Neuronal stem cell (in vitro differentiated cells): ENCODE data around the gene RAC2.

Experiments
- DNase-seq: peaks from one replicate; pipeline ENCODE4 v3.0.0-alpha.2; 2013; ENCODE audit warnings: low spot score
- H2AFZ ChIP-seq: one replicate; pipeline ENCODE4 v1.6.1; 2013; ENCODE audit warnings: mild to moderate bottlenecking, low read length, inconsistent platforms
- H2AK5ac ChIP-seq: 2 replicates; pipeline ENCODE4 v1.6.1; 2013; ENCODE audit warnings: low read depth, mild to moderate bottlenecking, inconsistent platforms, low read length, moderate library complexity, mixed read lengths
- H2BK120ac ChIP-seq: 2 replicates; pipeline ENCODE4 v1.6.1; 2013; ENCODE audit warnings: low read depth, mild to moderate bottlenecking, inconsistent platforms, low read length, moderate library complexity, mixed read lengths
- H2BK12ac ChIP-seq: one replicate; pipeline ENCODE4 v1.6.1; 2013; ENCODE audit warnings: low read length, inconsistent platforms
- H2BK15ac ChIP-seq: 2 replicates; pipeline ENCODE4 v1.6.1; 2013; ENCODE audit warnings: mild to moderate bottlenecking, low read length, inconsistent platforms, mixed read lengths
- H2BK5ac ChIP-seq: one replicate; pipeline ENCODE4 v1.6.1; 2013; ENCODE audit warnings: inconsistent platforms, mild to moderate bottlenecking, low read length, moderate library complexity
- H3K14ac ChIP-seq: one replicate; pipeline ENCODE4 v1.6.1; 2013; ENCODE audit warnings: low read length, inconsistent platforms
- H3K18ac ChIP-seq: 2 replicates; pipeline ENCODE4 v1.6.1; 2013; ENCODE audit warnings: low read length, inconsistent platforms
- H3K23ac ChIP-seq: 2 replicates; pipeline ENCODE4 v1.6.1; 2013; ENCODE audit warnings: low read depth, mild to moderate bottlenecking, mixed read lengths, low read length, inconsistent platforms; ENCODE audit not compliant: poor library complexity
- H3K27ac ChIP-seq: replicated peaks from 3 replicates; pipeline ENCODE4 v1.5.1; 2013; ENCODE audit warnings: low read length, inconsistent platforms
- H3K27me3 ChIP-seq, 3 experiments: 2 replicates each; pipeline ENCODE4 v1.6.1; 2013; ENCODE audit warnings: low read length in 3 of 3, mild to moderate bottlenecking in 2 of 3, inconsistent platforms in 1 of 3, low read depth in 1 of 3, mixed read lengths in 1 of 3, moderate library complexity in 1 of 3; ENCODE audit not compliant: control insufficient read depth in 3 of 3, insufficient read depth in 3 of 3
- H3K36me3 ChIP-seq, 2 donors: replicated peaks in 1 of 2; 2 replicates each; pipeline ENCODE4 v1.6.1; 2013; ENCODE audit warnings: low read length in 2 of 2; ENCODE audit not compliant: control insufficient read depth in 2 of 2, insufficient read depth in 2 of 2
- H3K4ac ChIP-seq: 2 replicates; pipeline ENCODE4 v1.6.1; 2013; ENCODE audit warnings: inconsistent platforms, mild to moderate bottlenecking, low read length, moderate library complexity
- H3K4me1 ChIP-seq, 2 donors: 1 replicate in 1 of 2; 2 replicates in 1 of 2; pipeline ENCODE4 v1.6.1; 2013; ENCODE audit warnings: low read length in 2 of 2, low read depth in 1 of 2; ENCODE audit not compliant: control insufficient read depth in 2 of 2, insufficient read depth in 1 of 2
- H3K4me2 ChIP-seq: one replicate; pipeline ENCODE4 v1.6.1; 2013; ENCODE audit warnings: mild to moderate bottlenecking, low read length, inconsistent platforms; ENCODE audit not compliant: insufficient read depth, poor library complexity, severe bottlenecking
- H3K4me3 ChIP-seq, 2 donors: 2 replicates each; pipeline ENCODE4 v1.5.1; 2013; ENCODE audit warnings: low read length in 2 of 2, mild to moderate bottlenecking in 2 of 2, inconsistent platforms in 1 of 2, moderate library complexity in 1 of 2
- H3K79me1 ChIP-seq: one replicate; pipeline ENCODE4 v1.6.1; 2013; ENCODE audit warnings: low read depth, mild to moderate bottlenecking, inconsistent platforms, low read length, moderate library complexity
- H3K9ac ChIP-seq: one replicate; pipeline ENCODE4 v1.6.1; 2013; ENCODE audit warnings: mild to moderate bottlenecking, low read depth, low read length, inconsistent platforms; ENCODE audit not compliant: poor library complexity
- H3K9me3 ChIP-seq, 2 donors: replicated peaks in 1 of 2; 2 replicates each; pipeline versions ENCODE3 to v1.6.1; 2013; ENCODE audit warnings: low read length in 2 of 2, mild to moderate bottlenecking in 2 of 2, inconsistent platforms in 1 of 2, low read depth in 1 of 2, mixed read lengths in 1 of 2, moderate library complexity in 1 of 2; ENCODE audit not compliant: control insufficient read depth in 2 of 2, insufficient read depth in 1 of 2
- H4K8ac ChIP-seq: one replicate; pipeline ENCODE4 v1.6.1; 2013; ENCODE audit warnings: low read depth, mild to moderate bottlenecking, inconsistent platforms, low read length, moderate library complexity
- H4K91ac ChIP-seq: one replicate; pipeline ENCODE4 v1.6.1; 2013; ENCODE audit warnings: low read length, low read depth, mild to moderate bottlenecking, inconsistent platforms; ENCODE audit not compliant: poor library complexity
- WGBS, 2 donors: extraction: QIAGEN DNeasy Blood & Tissue Kit; methylation state at CpG; one replicate each; pipeline ENCODE4 v1.1.7; 2013; ENCODE audit warnings: missing lambda C conversion rate in 2 of 2, mixed read lengths in 1 of 2; ENCODE audit not compliant: insufficient read length in 2 of 2, insufficient replicate concordance in 1 of 2; ENCODE audit errors: extremely low coverage in 2 of 2; 5-methylcytosine and 5-hydroxymethylcytosine counted together

The RAC2 gene

GRCh38 chr22:37186228-37186996, 57.7 kb downstream of the RAC2 start:
- Histone ChIP-seq H3K27ac (no peak overlapping the region), H3K14ac (no peak overlapping the region)
- WGBS, 2 donors, result no CpG with 5 or more reads among the region's 9 CpGs

DNA sequence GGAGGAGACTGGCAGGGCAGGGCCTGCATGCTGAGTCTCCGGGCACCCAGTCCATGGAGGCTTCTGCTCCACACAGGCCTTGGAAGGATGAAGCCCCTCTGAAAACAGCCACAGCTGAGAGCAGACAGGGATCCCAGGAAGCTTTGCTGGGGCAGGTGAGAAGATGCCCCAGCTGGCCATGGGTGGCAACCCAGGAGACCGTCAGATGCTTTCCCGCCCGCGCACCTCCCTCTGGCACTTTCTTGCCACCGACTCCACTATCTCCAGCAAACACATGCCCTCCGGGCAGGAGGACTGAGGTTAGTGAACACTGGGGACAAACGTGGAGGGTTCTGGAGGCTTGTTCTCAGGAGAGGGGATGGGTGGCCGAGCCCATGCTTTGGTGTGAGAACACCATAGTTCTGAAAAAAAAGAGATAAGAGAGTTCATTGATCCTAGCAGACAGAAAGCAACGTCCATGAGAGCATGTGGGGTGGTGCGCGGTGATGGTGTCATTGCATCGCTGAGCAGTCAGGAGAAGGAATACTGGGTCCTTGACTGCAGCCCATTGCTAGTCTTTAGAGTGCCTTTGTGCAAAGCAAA, 58.3 kb downstream of the RAC2 start:
- no peak overlapping the region for H3K4me3 ChIP-seq
- no CpG with 5 or more reads among the region's 13 CpGs for WGBS, 2 donors
- H3K27me3 ChIP-seq, result no peaks in the 10 kb centered on the region
- no peak overlapping the region for H2BK12ac ChIP-seq
- no peak overlapping the region for H3K14ac ChIP-seq
- peaks cover 0 to 2% of the 10 kb centered on the region in 2 donors for H3K9me3 ChIP-seq
- no peak overlapping the region for H2AK5ac ChIP-seq
- no peak overlapping the region for H3K27ac ChIP-seq
- peak overlapping the region; percentile 23 for H2BK15ac ChIP-seq
- no peak overlapping the region for H3K4me2 ChIP-seq
- H2BK5ac ChIP-seq, result no peak overlapping the region
- no peak overlapping the region for H3K4ac ChIP-seq
- H4K8ac ChIP-seq, result no peak overlapping the region
- no peak overlapping the region for H2AFZ ChIP-seq
- peaks cover 0 to 58% of the 10 kb centered on the region in 2 donors for H3K36me3 ChIP-seq
- H3K4me1 ChIP-seq, result peaks cover 10 to 25% of the 10 kb centered on the region in 2 donors
- H3K79me1 ChIP-seq, result no peaks in the 10 kb centered on the region
- no peak overlapping the region for H2BK120ac ChIP-seq
- H4K91ac ChIP-seq, result no peak overlapping the region
- H3K18ac ChIP-seq, result no peak overlapping the region
- H3K9ac ChIP-seq, result no peak overlapping the region
- H3K23ac ChIP-seq, result no peak overlapping the region
- no peak for DNase-seq

More at GRCh38 chr22:37186228-37186996, 57.7 kb downstream of the RAC2 start:
- Histone ChIP-seq H3K4me1 (peaks cover 10 to 25% of the 10 kb centered on the region in 2 donors), H3K9ac (no peak overlapping the region), H2AK5ac (no peak overlapping the region), H3K23ac (no peak overlapping the region), H2BK15ac (no peak overlapping the region), H2BK5ac (no peak overlapping the region), H3K79me1 (no peaks in the 10 kb centered on the region), H2AFZ (no peak overlapping the region), H3K36me3 (peaks cover 0 to 51% of the 10 kb centered on the region in 2 donors), H3K27me3 (no peaks in the 10 kb centered on the region), H3K4me3 (peak overlapping the region in 1 of 2 donors; percentile 89), H3K4me2 (no peak overlapping the region), H2BK120ac (no peak overlapping the region), H3K18ac (no peak overlapping the region), H2BK12ac (no peak overlapping the region), H4K8ac (no peak overlapping the region), H4K91ac (no peak overlapping the region), H3K9me3 (peaks cover 0 to 8% of the 10 kb centered on the region in 2 donors), H3K4ac (no peak overlapping the region)
- DNase-seq, result no peak

DNA sequence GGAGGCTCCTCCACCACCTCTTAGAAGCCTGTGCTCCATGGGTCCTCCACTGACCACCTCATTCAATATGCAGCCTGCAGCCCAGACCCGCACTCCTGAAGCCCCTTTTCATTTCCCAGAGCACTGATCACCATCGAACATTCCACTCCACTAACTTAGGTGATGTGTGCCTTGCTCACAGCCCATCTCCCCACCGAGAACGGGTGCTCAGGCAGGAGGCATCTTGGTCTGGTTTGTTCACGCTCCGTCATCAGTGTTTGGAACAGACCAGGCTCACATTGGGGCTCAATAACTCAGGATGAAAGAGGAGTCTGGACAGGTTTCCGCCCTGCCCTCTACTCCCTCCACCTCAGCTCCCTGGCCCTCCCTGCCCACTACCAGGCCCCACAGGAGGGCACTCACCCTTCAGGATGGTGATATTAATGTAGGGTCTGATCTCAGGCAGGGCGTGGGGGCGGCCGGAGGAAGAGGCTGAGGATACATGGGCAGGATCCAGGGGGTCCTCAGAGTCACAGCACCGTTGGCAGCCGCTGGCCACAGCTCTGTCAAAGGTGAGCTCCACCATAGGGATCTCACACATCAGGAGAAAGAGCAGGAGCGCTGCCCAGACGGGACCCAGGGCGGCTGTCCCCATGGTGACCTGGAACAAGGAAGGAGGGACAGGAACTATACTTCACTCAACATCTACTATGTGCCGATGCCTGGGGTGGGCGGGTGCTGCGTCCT, 59.1 kb downstream of the RAC2 start:
- H3K4me3 ChIP-seq, result no peak overlapping the region
- no peak for DNase-seq
- H3K23ac ChIP-seq, result peak overlapping the region; percentile 17
- H3K27me3 ChIP-seq, result no peaks in the 10 kb centered on the region
- no peak overlapping the region for H2AFZ ChIP-seq
- H3K27ac ChIP-seq, result no peak overlapping the region
- H2BK5ac ChIP-seq, result no peak overlapping the region
- H3K14ac ChIP-seq, result no peak overlapping the region
- no peak overlapping the region for H2BK12ac ChIP-seq
- no peak overlapping the region for H4K8ac ChIP-seq
- H2BK15ac ChIP-seq, result no peak overlapping the region
- H3K9ac ChIP-seq, result no peak overlapping the region
- H3K4ac ChIP-seq, result no peak overlapping the region
- H3K4me2 ChIP-seq, result no peak overlapping the region
- no peaks in the 10 kb centered on the region for H3K9me3 ChIP-seq
- peaks cover 10 to 25% of the 10 kb centered on the region in 2 donors for H3K4me1 ChIP-seq
- H4K91ac ChIP-seq, result no peak overlapping the region
- peak overlapping the region; percentile 40 for H2AK5ac ChIP-seq
- H3K18ac ChIP-seq, result peak overlapping the region; percentile 59
- no peaks in the 10 kb centered on the region for H3K79me1 ChIP-seq
- H3K36me3 ChIP-seq, result peaks cover 0 to 65% of the 10 kb centered on the region in 2 donors
- no CpG with 5 or more reads among the region's 18 CpGs for WGBS, 2 donors
- peak overlapping the region; percentile 47 for H2BK120ac ChIP-seq

GRCh38 chr22:37184380-37184755, 59.7 kb downstream of the RAC2 start:
- H3K4me3 ChIP-seq, result no peak overlapping the region
- H2BK12ac ChIP-seq, result no peak overlapping the region
- DNase-seq, result no peak
- no peak overlapping the region for H2AFZ ChIP-seq
- H3K79me1 ChIP-seq, result no peaks in the 10 kb centered on the region
- WGBS, 2 donors, result no CpG with 5 or more reads among the region's 12 CpGs
- peaks cover 0 to 66% of the 10 kb centered on the region in 2 donors for H3K36me3 ChIP-seq
- no peaks in the 10 kb centered on the region for H3K27me3 ChIP-seq
- no peak overlapping the region for H3K18ac ChIP-seq
- no peak overlapping the region for H3K4me2 ChIP-seq
- no peak overlapping the region for H3K23ac ChIP-seq
- no peak overlapping the region for H3K14ac ChIP-seq
- peak overlapping the region; percentile 4 for H2AK5ac ChIP-seq
- H2BK120ac ChIP-seq, result no peak overlapping the region
- H3K9me3 ChIP-seq, result no peaks in the 10 kb centered on the region
- H4K91ac ChIP-seq, result no peak overlapping the region
- no peak overlapping the region for H4K8ac ChIP-seq
- H2BK5ac ChIP-seq, result peak overlapping the region; percentile 21
- H3K4ac ChIP-seq, result no peak overlapping the region
- H3K9ac ChIP-seq, result no peak overlapping the region
- H2BK15ac ChIP-seq, result no peak overlapping the region
- no peak overlapping the region for H3K27ac ChIP-seq
- peaks cover 10 to 20% of the 10 kb centered on the region in 2 donors for H3K4me1 ChIP-seq
